GM12872 (cell line): Measurements from ENCODE around the gene DROSHA.

Experiments used
- TF ChIP-seq, protein P1 (sequence below): IDR thresholded peaks from 3 replicates; pipeline ENCODE4 v1.5.1; 2011; ENCODE audit warnings: low read depth, mild to moderate bottlenecking, low read length, moderate library complexity; ENCODE audit not compliant: insufficient read depth

The DROSHA gene

DNA sequence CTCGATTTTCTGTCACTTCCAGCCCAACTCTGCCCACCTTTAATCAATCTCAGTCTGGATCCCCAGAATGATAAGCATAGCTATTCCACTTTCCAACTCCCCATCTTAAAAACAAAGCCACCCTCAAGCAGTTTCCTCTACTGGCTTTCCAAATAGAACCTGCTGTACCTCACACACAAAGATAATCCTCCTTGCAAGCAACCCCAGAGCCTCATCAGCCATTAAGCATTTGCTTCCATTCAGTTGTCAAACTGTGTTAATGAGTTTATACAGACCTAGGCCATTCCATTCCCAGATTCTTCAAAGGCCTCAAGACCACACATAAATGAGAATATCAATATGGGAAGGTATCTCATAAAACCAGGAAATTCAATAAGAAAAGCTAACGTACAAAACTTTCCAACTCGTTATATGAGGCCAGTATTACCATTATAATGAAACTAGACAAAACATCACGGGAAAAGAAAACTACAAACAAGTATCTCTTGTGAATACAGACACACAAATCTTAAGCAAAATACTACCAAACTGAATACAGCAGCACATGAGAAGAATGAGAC, 86.8 kb downstream of the DROSHA start:
- TF ChIP-seq, protein P1, sequence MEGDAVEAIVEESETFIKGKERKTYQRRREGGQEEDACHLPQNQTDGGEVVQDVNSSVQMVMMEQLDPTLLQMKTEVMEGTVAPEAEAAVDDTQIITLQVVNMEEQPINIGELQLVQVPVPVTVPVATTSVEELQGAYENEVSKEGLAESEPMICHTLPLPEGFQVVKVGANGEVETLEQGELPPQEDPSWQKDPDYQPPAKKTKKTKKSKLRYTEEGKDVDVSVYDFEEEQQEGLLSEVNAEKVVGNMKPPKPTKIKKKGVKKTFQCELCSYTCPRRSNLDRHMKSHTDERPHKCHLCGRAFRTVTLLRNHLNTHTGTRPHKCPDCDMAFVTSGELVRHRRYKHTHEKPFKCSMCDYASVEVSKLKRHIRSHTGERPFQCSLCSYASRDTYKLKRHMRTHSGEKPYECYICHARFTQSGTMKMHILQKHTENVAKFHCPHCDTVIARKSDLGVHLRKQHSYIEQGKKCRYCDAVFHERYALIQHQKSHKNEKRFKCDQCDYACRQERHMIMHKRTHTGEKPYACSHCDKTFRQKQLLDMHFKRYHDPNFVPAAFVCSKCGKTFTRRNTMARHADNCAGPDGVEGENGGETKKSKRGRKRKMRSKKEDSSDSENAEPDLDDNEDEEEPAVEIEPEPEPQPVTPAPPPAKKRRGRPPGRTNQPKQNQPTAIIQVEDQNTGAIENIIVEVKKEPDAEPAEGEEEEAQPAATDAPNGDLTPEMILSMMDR, result no peak

DNA sequence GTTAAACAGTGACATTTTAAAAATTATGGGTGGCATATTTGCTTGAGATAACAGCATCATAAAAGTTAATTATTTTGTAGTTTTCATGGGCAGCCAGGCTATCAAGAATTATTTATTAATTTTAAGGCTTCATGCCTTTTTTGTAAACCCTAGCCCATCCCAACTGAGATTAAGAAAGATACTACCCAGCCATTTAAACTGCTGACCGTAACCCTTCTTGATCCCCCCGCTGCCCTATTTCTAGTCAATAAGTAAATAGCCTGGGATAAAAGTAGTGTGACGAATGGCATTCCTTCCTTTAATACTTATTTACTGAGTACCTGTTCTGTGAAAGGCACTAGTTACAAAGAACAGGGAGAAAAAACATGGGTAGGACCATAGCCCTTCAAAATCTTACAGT, 88.3 kb downstream of the DROSHA start:
- TF ChIP-seq, protein P1, result no peak

DNA sequence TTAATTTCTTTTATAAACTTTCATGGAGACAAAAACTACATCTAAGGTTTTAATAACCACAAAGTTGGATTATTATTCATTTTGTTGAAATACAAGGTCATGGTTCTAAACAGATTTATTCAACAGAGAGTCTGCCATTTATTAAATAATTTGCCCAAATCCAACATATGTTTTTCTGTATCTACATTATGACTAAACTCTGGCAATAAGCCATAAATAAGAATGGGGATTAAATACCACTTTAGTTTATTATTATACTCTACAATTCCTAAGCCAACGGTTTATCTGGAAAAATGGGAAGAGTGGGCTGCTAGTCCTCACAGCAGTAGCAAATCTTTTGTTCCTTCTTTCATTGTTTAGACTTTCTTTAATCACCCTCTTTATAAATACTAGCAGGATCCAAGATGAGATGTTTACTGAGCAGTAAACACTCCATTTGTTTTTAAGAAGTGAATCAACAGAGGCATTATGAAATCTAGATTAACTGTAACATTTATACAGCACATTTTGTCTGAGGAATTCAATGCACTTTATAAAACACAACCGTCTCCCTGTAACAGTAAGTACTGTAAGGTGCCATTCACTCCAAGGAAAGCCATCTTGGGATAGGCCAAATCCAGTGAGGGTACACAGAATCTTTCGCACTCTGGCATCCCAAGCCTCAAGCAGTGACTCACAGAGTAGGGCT, 89.7 kb downstream of the DROSHA start:
- TF ChIP-seq, protein P1, result no peak

DNA sequence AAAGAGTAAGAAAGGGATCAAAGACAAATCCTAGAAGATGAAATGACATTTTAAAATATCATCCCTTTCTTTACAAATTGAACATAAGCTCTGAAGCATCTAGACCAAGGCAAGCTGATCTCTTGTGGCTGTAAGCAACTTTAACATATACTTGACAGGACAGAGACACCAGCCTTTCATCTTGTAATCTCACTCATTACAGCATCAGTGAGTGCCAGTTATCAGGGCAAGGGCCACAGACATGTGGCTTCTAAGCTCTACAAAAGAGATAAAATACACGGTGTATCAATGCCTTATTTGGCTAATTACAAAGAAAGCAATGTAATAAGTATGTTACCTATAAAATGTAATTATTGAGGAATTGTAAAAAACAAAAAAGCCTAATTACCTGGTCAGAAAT, 95.0 kb downstream of the DROSHA start:
- TF ChIP-seq, protein P1, result no peak

DNA sequence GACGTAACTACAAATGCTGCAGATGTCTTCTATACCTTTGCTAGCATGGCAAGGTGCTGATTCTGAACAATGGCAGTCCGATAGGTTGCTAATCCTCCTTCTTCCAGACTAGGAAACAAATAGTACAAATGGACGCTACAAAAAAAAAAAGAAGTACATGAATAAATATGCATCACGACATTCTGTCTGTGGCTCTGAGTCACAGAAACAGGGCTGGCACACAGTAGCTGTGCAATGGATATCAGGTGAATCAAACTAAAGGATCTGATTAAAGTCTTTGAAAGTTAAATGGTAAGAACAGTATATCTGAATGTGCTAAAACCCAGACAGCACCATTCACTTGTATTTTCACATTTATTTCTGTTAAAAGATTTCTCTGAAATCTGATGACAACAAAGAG, 96.2 kb downstream of the DROSHA start:
- TF ChIP-seq, protein P1, result no peak

DNA sequence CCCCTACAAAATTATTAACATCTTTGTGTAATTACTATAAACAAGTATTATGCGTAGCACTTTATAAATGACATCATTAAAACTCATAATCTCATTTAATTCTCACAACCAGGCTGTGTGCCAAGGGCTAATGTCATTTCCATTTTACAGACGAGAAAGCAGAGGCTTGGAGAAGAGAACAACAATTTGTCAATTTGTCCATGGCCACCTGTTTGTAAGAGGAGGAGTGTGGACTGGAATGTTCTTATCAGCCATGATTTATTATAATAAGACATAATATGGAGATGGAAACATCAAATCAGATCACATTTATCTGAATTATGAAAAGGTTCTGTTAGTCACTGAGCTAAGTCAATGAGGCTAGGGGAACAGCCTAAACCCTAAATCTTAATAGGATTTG, 97.0 kb downstream of the DROSHA start:
- TF ChIP-seq, protein P1, result no peak

DNA sequence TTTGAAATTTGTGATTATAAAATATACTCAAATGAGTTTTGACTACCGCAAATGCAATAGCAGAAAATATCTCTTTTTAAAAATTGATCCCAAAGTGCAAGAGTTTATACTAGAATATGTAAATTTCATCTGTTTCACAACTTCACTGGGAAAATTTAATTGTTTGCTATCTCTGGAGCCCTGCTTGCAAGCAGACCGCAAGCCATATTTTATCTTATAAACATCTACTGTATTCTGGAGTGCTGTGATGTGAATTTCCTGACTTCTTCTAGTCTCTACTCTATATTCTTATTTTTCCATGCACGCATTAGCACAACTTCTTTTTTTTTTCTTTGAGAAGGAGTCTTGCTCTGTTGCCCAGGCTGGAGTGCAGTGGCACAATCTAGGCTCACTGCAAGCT, 98.7 kb downstream of the DROSHA start:
- TF ChIP-seq, protein P1, result no peak
